ENCODE data around the gene ZNF674. TPM values are rescaled to one million over a fixed set of nuclear protein-coding genes. Genes with fewer than 3 reads are reported as not detected.

ZNF674 gene
- total RNA-seq, 1 experiment from 2014 or later = 5.8 TPM

DNA sequence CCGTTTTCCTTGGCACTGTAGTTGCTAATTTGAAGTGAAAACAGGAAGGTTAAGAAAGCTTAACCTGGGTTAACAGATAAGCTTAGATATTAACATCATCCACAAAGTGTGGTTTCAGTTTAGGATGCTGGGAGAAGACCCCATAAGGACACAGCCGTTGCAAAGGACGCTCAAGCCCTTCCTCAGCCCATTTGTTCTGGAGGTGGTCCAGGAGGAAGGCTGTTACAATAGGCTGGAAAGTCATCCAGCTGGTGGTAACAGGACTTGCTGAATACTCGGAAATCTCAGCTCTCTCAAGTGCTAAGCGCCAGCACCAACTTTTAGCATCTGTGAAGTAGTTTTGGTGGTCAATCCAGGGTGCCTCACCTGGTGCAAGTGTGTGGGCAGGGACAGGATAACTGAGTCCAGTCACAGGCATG is 42.5 kb upstream of the ZNF674 start:
- intact Hi-C loops (cut with micrococcal nuclease; ENCODE audit: unreplicated experiment) = no loop called here
- no peaks in the 10 kb centered on the region for H3K27me3 ChIP-seq (replicated peaks; ENCODE audit: insufficient read depth, low read depth, low read length, poor library complexity)
- peak overlapping the region; percentile 9 for H3K4me3 ChIP-seq (ENCODE audit: low read depth, low read length, poor library complexity, severe bottlenecking)
- ChIA-PET CTCF (no interaction called here), POLR2A (ENCODE audit: low non-redundant PET) (no interaction called here)
- H3K4me1 ChIP-seq (ENCODE audit: insufficient read depth, low read length, poor library complexity, severe bottlenecking) = peaks cover 40% of the 10 kb centered on the region
- DNase-seq (ENCODE audit: low spot score) = peak; percentile 19
- no TSS peak for BruUV-seq (replicated peaks)
- no peaks in the 10 kb centered on the region for H3K9me3 ChIP-seq (ENCODE audit: low read depth, low read length, poor library complexity, severe bottlenecking)
- H3K36me3 ChIP-seq (ENCODE audit: insufficient read depth, low read length, poor library complexity, severe bottlenecking) = no peaks in the 10 kb centered on the region
- no peak for TF ChIP-seq EZH2 (IDR thresholded peaks at IDR 0.05; ENCODE audit: borderline replicate concordance, low read depth, low read length, poor library complexity, severe bottlenecking)
- TF ChIP-seq, protein P1, sequence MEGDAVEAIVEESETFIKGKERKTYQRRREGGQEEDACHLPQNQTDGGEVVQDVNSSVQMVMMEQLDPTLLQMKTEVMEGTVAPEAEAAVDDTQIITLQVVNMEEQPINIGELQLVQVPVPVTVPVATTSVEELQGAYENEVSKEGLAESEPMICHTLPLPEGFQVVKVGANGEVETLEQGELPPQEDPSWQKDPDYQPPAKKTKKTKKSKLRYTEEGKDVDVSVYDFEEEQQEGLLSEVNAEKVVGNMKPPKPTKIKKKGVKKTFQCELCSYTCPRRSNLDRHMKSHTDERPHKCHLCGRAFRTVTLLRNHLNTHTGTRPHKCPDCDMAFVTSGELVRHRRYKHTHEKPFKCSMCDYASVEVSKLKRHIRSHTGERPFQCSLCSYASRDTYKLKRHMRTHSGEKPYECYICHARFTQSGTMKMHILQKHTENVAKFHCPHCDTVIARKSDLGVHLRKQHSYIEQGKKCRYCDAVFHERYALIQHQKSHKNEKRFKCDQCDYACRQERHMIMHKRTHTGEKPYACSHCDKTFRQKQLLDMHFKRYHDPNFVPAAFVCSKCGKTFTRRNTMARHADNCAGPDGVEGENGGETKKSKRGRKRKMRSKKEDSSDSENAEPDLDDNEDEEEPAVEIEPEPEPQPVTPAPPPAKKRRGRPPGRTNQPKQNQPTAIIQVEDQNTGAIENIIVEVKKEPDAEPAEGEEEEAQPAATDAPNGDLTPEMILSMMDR (conservative IDR thresholded peaks at IDR 0.05; ENCODE audit: low read depth, low read length) = no peak
- H3K27ac ChIP-seq (ENCODE audit: low read depth, low read length, poor library complexity, severe bottlenecking) = peak overlapping the region; percentile 60

DNA sequence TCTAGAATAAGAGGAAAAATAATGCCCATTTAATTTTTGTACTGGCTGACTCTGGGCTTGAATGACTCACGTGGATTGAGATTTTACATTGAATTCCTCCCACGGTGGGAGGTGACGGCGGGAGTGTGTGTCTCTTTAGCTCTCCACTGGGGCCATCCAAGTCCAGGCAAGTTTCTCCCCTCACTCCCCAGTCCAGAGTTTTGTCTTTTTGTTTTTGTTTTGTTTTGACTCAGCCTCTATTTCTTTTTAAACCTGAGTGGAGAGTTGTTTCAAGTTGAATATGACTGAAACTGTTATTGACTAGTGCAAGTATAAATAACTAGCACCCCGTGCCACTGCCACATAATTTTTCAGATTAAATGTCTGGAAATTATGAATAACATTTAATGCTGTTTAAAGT is 41.9 kb upstream of the ZNF674 start:
- H3K27me3 ChIP-seq (replicated peaks; ENCODE audit: insufficient read depth, low read depth, low read length, poor library complexity) = no peaks in the 10 kb centered on the region
- peak overlapping the region; percentile 60 for H3K27ac ChIP-seq (ENCODE audit: low read depth, low read length, poor library complexity, severe bottlenecking)
- CTCF ChIA-PET = no interaction called here
- peaks cover 46% of the 10 kb centered on the region for H3K4me1 ChIP-seq (ENCODE audit: insufficient read depth, low read length, poor library complexity, severe bottlenecking)
- intact Hi-C loops (cut with micrococcal nuclease; ENCODE audit: unreplicated experiment) = no loop called here
- TF ChIP-seq, protein P1 (conservative IDR thresholded peaks at IDR 0.05; ENCODE audit: low read depth, low read length) = no peak
- TF ChIP-seq EZH2 (IDR thresholded peaks at IDR 0.05; ENCODE audit: borderline replicate concordance, low read depth, low read length, poor library complexity, severe bottlenecking) = no peak
- no peaks in the 10 kb centered on the region for H3K36me3 ChIP-seq (ENCODE audit: insufficient read depth, low read length, poor library complexity, severe bottlenecking)
- peak overlapping the region; percentile 9 for H3K4me3 ChIP-seq (ENCODE audit: low read depth, low read length, poor library complexity, severe bottlenecking)
- no peaks in the 10 kb centered on the region for H3K9me3 ChIP-seq (ENCODE audit: low read depth, low read length, poor library complexity, severe bottlenecking)
- peak; percentile 41 for DNase-seq (ENCODE audit: low spot score)
- no TSS peak for BruUV-seq (replicated peaks)
- POLR2A ChIA-PET (ENCODE audit: low non-redundant PET) = no interaction called here

DNA sequence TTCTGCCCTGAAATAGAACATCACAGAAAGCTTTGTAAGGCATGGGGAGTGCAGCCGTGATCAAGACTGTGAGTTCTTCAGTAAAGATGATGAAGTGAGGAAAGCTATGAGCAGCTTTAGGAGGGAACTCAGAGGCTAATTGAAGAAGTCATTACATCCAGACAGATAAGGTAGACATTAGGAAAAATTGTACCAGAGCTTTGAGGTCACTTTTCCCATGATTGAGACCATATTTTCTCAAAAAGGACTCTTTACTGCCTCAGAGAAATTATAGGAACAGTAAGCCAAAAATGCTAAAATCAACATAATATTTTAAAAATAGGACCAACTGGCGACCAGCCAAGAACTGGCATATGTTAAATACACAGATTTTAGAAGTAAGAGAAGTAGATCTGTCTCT is 39.5 kb upstream of the ZNF674 start:
- intact Hi-C loops (cut with micrococcal nuclease; ENCODE audit: unreplicated experiment) = no loop called here
- peaks cover 45% of the 10 kb centered on the region for H3K4me1 ChIP-seq (ENCODE audit: insufficient read depth, low read length, poor library complexity, severe bottlenecking)
- no peak for DNase-seq (ENCODE audit: low spot score)
- H3K27ac ChIP-seq (ENCODE audit: low read depth, low read length, poor library complexity, severe bottlenecking) = no peak overlapping the region
- ChIA-PET CTCF (no interaction called here), POLR2A (ENCODE audit: low non-redundant PET) (no interaction called here)
- H3K4me3 ChIP-seq (ENCODE audit: low read depth, low read length, poor library complexity, severe bottlenecking) = no peak overlapping the region
- TF ChIP-seq, protein P1 (conservative IDR thresholded peaks at IDR 0.05; ENCODE audit: low read depth, low read length) = no peak
- no peak for TF ChIP-seq EZH2 (IDR thresholded peaks at IDR 0.05; ENCODE audit: borderline replicate concordance, low read depth, low read length, poor library complexity, severe bottlenecking)
- no peaks in the 10 kb centered on the region for H3K9me3 ChIP-seq (ENCODE audit: low read depth, low read length, poor library complexity, severe bottlenecking)
- no peaks in the 10 kb centered on the region for H3K27me3 ChIP-seq (replicated peaks; ENCODE audit: insufficient read depth, low read depth, low read length, poor library complexity)
- BruUV-seq (replicated peaks) = no TSS peak
- no peaks in the 10 kb centered on the region for H3K36me3 ChIP-seq (ENCODE audit: insufficient read depth, low read length, poor library complexity, severe bottlenecking)
